Hepatocyte (in vitro differentiated cells): ENCODE measurements around the gene TSPAN13.
"Not testable (repeated sequence)": the region's sequence is repeated elsewhere in the genome, so short reads cannot be mapped to it uniquely, and the experiment has no call there.

ENCODE experiments used
- CTCF ChIP-seq: fragments of 200-600 bp; sonication (generic); IDR thresholded peaks from 2 replicates; pipeline ENCODE4 v1.5.1; 2016; ENCODE audit warnings: antibody characterized with exemption, mild to moderate bottlenecking; ENCODE audit not compliant: poor library complexity
- EZH2 ChIP-seq: fragments of 200-600 bp; sonication (generic); IDR thresholded peaks from 2 replicates; pipeline ENCODE4 v1.6.1; 2016; ENCODE audit warnings: antibody characterized with exemption, mild to moderate bottlenecking, borderline replicate concordance
- EZH2phosphoT487 ChIP-seq: fragments of 200-600 bp; sonication (generic); IDR thresholded peaks from one replicate; pipeline ENCODE4 v1.6.1; 2018; ENCODE audit warnings: antibody characterized with exemption, mild to moderate bottlenecking, low read depth, moderate library complexity; ENCODE audit not compliant: unreplicated experiment, severe bottlenecking

GRCh38 chr7:16769994-16770393 lies 16.4 kb downstream of the TSPAN13 start:
- not testable (repeated sequence) for TF ChIP-seq CTCF, EZH2phosphoT487, EZH2
